Upper lobe of left lung (tissue), 6 donors: ENCODE results near the gene PABPN1L. TPM values are rescaled to one million over a fixed set of nuclear protein-coding genes. Genes with fewer than 3 reads are reported as not detected.

Experiments
- ATAC-seq, 2 donors: fragments of 200-7000 bp; cut with Tn5 transposase; one replicate each; pipeline ENCODE4 v1.9.1; 2022; ENCODE audit warnings: mild to moderate bottlenecking in 2 of 2, moderate library complexity in 2 of 2; ENCODE audit not compliant: low FRiP score in 2 of 2
- DNase-seq, 2 donors: peaks; one replicate each; pipeline ENCODE4 v3.0.0-alpha.2; 2019 to 2020
- H3K27ac ChIP-seq, 4 donors: fragments of 200-600 bp; sonication (generic); one replicate each; pipeline ENCODE4 v1.5.1; 2016 to 2019
- H3K27me3 ChIP-seq, 4 donors: fragments of 200-600 bp; sonication (generic); one replicate each; pipeline ENCODE4 v1.5.1; 2017 to 2019
- H3K36me3 ChIP-seq, 4 donors: fragments of 200-600 bp; sonication (generic); one replicate each; pipeline ENCODE4 v1.5.1; 2016 to 2019
- H3K4me1 ChIP-seq, 4 donors: fragments of 200-600 bp; sonication (generic); one replicate each; pipeline ENCODE4 v1.5.1; 2018 to 2019
- H3K4me3 ChIP-seq, 4 donors: fragments of 200-600 bp; sonication (generic); one replicate each; pipeline ENCODE4 v1.5.1; 2017 to 2019; ENCODE audit warnings: mild to moderate bottlenecking in 2 of 4, moderate library complexity in 1 of 4
- H3K9me3 ChIP-seq, 4 donors: fragments of 200-600 bp; sonication (generic); one replicate each; pipeline ENCODE4 v1.5.1; 2018 to 2019
- EP300 ChIP-seq, 4 donors: sonication (generic); formaldehyde crosslinking; IDR thresholded peaks; one replicate each; pipeline ENCODE4 v1.5.1; 2017; ENCODE audit warnings: antibody characterized with exemption in 4 of 4, control low read depth in 2 of 4
- POLR2A ChIP-seq, 4 donors: fragments of 450-650 bp; IDR thresholded peaks; one replicate each; pipeline ENCODE4 v1.5.1; 2016 to 2017; ENCODE audit warnings: antibody characterized with exemption in 4 of 4, mild to moderate bottlenecking in 2 of 4
- POLR2AphosphoS5 ChIP-seq, 2 donors: sonication (generic); formaldehyde crosslinking; IDR thresholded peaks; one replicate each; pipeline ENCODE4 v1.5.1; 2017; ENCODE audit warnings: antibody characterized with exemption in 2 of 2
- WGBS, 2 donors: methylation state at CpG; one replicate each; pipeline ENCODE4 v1.1.5; 2017 to 2018; 5-methylcytosine and 5-hydroxymethylcytosine counted together
- total RNA-seq, 6 donors: library from RNA; depleted of rRNA in 4 of 6; stranded (reverse); fragments of >200 nt in 4 of 6; gene quantifications; one replicate each; pipeline versions ENCODE4 v1.1.0 to v1.2.1, GENCODE V29; 2016 to 2021
- TF ChIP-seq, protein P1 (sequence below), 6 experiments: fragments of 450-650 bp in 4 of 6; fragments of 200-600 bp in 2 of 6; sonication (generic) in 2 of 6; IDR thresholded peaks; one replicate each; pipeline ENCODE4 v1.5.1; 2016 to 2019; ENCODE audit warnings: antibody characterized with exemption in 6 of 6
- donor health status: DM: no; HTN: no; CAD: no; lungs with moderate emphysema.
- donor health status: DM: no; HTN: yes; CAD: no; lungs with severe emphysema.

PABPN1L gene
- total RNA-seq, 6 donors from 2014 or later, result 0.20 TPM; not detected in 5

DNA sequence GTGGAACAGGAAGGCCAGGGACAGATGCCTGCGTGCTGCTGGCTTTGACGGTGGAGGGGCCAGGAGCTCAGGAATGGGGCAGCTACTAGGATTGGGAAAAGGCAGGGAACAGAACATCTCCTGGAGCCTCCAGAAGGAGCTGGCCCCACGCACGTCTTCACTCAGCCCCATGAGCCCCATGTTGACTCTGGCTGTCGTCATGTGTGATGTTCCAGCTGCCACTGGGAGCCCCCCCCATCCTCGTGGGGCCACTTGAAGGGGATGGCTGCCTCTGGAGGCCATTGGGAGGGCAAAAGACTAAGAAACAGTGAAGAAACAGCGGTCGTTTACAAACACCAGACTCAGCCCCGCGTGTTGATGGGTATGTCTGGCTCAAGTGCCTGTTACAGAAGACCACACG lies 36.2 kb downstream of the PABPN1L start:
- Histone ChIP-seq H3K27me3 (no peaks in the 10 kb centered on the region), H3K9me3 (no peaks in the 10 kb centered on the region), H3K27ac (peak overlapping the region in 2 of 4 donors; percentile 36 to 46), H3K4me1 (peaks cover 0 to 3% (median 0%) of the 10 kb centered on the region in 4 donors), H3K36me3 (peaks cover 0 to 55% (median 28%) of the 10 kb centered on the region in 4 donors), H3K4me3 (no peak overlapping the region)
- peak in 1 of 2 donors; percentile 23 for DNase-seq
- 55 to 79% methylated on average over 10 to 11 of the region's 11 CpGs for WGBS, 2 donors
- no peak for TF ChIP-seq POLR2A (IDR thresholded peaks at IDR 0.05)
- TF ChIP-seq POLR2AphosphoS5 (IDR thresholded peaks at IDR 0.05), result peak in 1 of 2 donors; percentile 77
- TF ChIP-seq EP300 (IDR thresholded peaks at IDR 0.05), result peak in 1 of 4 donors; percentile 20
- ATAC-seq, result no peak

DNA sequence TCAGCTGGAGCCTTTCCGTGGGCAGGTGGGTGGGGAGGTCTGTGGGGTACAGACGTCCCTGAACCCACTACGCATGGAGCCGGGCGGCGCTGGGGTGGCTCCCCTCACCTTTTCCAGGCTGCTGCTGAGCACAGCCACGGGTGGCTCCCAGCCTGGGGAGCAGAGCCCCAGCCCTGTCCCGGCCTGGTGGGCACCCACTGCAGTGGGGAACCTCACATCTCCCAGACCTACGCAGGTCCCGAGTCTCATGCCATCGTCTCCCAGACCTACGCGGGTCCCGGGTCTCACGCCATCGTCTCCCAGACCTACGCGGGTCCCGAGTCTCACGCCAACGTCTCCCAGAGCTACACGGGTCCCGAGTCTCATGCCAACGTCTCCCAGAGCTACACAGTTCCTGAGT lies 37.7 kb downstream of the PABPN1L start:
- Histone ChIP-seq H3K4me3 (no peak overlapping the region), H3K4me1 (peaks cover 0 to 3% (median 0%) of the 10 kb centered on the region in 4 donors), H3K9me3 (no peaks in the 10 kb centered on the region), H3K27ac (no peak overlapping the region), H3K27me3 (no peaks in the 10 kb centered on the region), H3K36me3 (peaks cover 0 to 53% (median 28%) of the 10 kb centered on the region in 4 donors)
- no peak for ATAC-seq
- peak in 1 of 2 donors; percentile 68 for DNase-seq
- TF ChIP-seq POLR2A (IDR thresholded peaks at IDR 0.05) (no peak), EP300 (IDR thresholded peaks at IDR 0.05) (no peak), POLR2AphosphoS5 (IDR thresholded peaks at IDR 0.05) (no peak)
- TF ChIP-seq, protein P1, sequence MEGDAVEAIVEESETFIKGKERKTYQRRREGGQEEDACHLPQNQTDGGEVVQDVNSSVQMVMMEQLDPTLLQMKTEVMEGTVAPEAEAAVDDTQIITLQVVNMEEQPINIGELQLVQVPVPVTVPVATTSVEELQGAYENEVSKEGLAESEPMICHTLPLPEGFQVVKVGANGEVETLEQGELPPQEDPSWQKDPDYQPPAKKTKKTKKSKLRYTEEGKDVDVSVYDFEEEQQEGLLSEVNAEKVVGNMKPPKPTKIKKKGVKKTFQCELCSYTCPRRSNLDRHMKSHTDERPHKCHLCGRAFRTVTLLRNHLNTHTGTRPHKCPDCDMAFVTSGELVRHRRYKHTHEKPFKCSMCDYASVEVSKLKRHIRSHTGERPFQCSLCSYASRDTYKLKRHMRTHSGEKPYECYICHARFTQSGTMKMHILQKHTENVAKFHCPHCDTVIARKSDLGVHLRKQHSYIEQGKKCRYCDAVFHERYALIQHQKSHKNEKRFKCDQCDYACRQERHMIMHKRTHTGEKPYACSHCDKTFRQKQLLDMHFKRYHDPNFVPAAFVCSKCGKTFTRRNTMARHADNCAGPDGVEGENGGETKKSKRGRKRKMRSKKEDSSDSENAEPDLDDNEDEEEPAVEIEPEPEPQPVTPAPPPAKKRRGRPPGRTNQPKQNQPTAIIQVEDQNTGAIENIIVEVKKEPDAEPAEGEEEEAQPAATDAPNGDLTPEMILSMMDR (IDR thresholded peaks at IDR 0.05), result no peak
- 88% methylated on average over 16 to 24 of the region's 24 CpGs for WGBS, 2 donors

DNA sequence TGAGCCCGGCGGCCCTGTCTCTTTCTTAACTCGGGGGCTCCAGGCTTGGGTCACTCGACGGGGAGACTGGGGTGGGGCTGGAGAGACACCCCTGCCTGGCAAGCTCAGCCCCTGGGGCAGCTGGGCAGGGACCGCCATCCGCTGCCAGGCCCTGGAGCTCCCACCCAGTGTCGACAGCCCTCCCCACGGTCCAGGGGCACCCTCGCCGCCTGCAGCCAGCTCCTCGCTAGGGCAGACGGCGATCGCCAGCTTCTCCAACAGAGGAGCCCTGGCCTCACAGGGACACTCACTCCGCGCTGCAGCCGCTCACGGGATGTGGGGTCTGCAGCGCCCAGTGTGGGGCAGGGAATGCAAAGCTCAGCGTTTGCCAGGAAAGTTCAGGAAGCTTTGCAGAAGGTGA lies 38.7 kb downstream of the PABPN1L start:
- TF ChIP-seq EP300 (IDR thresholded peaks at IDR 0.05) (no peak), POLR2A (IDR thresholded peaks at IDR 0.05) (no peak)
- DNase-seq (peak in 1 of 2 donors; percentile 65), ATAC-seq (no peak)
- WGBS, 2 donors, result 96% methylated on average over 3 to 21 of the region's 21 CpGs
- Histone ChIP-seq H3K4me3 (no peak overlapping the region), H3K4me1 (peaks cover 0 to 3% (median 0%) of the 10 kb centered on the region in 4 donors), H3K36me3 (peaks cover under 1 to 60% (median 32%) of the 10 kb centered on the region in 4 donors), H3K27me3 (no peaks in the 10 kb centered on the region), H3K27ac (no peak overlapping the region), H3K9me3 (no peaks in the 10 kb centered on the region)

DNA sequence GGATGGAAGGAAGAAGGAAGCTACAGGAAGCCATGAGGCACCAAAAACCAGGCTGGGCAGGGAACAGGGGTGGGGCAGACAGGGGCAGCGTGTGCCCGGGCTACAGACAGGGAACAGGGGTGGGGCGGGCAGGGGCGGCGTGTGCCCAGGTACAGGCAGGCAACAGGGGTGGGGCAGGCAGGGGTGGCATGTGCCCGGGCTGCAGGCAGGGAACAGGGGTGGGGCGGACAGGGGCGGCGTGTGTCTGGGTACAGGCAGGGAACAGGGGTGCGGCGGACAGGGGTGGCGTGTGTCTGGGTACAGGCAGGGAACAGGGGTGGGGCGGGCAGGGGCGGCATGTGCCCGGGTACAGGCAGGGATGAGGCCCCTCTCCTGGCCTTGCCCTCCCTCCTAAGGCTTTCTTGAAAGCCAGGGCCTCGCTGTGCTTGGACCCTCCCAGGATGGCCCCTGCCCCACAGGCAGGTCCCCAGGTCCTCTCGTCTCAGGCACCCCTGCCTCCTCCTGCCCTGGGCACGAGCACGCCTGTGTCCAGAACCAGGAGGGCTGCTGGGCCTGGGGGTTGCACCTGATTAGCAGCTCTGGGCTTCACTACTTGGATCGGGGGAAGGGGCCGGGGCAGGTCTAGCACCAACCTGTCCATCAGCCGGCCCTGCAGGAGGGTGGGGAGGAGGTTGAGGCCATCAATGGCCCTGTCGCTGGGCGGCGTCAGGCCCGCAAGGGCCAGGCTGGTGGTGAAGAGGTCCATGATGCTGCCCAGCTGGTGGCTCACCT lies 40.2 kb downstream of the PABPN1L start:
- Histone ChIP-seq H3K36me3 (peaks cover 8 to 75% (median 46%) of the 10 kb centered on the region in 4 donors), H3K9me3 (no peaks in the 10 kb centered on the region), H3K4me3 (no peak overlapping the region), H3K27me3 (no peaks in the 10 kb centered on the region), H3K27ac (no peak overlapping the region), H3K4me1 (peaks cover 0 to 3% (median 0%) of the 10 kb centered on the region in 4 donors)
- TF ChIP-seq, protein P1 (IDR thresholded peaks at IDR 0.05), result no peak
- TF ChIP-seq POLR2A (IDR thresholded peaks at IDR 0.05) (no peak), POLR2AphosphoS5 (IDR thresholded peaks at IDR 0.05) (no peak)
- DNase-seq (peak in 1 of 2 donors; percentile 57), ATAC-seq (no peak)
- 91 to 93% methylated on average over 20 to 26 of the region's 26 CpGs for WGBS, 2 donors

DNA sequence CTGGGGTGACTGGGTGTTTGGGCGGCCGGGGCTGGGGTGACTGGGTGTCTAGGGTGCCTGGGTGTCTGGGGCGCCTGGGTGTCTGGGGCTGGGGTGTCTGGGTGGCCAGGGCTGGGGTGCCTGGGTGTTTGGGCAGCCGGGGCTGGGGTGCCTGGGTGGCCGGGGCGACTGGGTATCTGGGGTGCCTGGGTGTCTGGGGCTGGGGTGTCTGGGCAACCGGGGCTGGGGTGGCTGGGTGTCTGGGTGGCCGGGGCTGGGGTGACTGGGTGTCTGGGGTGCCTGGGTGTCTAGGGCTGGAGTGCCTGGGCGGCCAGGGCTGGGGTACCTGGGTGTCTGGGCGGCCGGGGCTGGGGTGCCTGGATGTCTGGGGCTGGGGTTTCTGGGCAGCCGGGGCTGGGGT lies 41.3 kb downstream of the PABPN1L start:
- ATAC-seq (no peak), DNase-seq (no peak)
- Histone ChIP-seq H3K4me1 (peaks cover 0 to 3% (median 0%) of the 10 kb centered on the region in 4 donors), H3K4me3 (no peak overlapping the region), H3K27ac (no peak overlapping the region), H3K27me3 (no peaks in the 10 kb centered on the region), H3K36me3 (peaks cover 8 to 84% (median 53%) of the 10 kb centered on the region in 4 donors), H3K9me3 (no peaks in the 10 kb centered on the region)
- 97% methylated on average over 11 of the region's 12 CpGs; no CpG with 5 or more reads in 1 of the 2 donors for WGBS, 2 donors
- TF ChIP-seq EP300 (IDR thresholded peaks at IDR 0.05) (no peak), POLR2AphosphoS5 (IDR thresholded peaks at IDR 0.05) (no peak), POLR2A (IDR thresholded peaks at IDR 0.05) (no peak)
- TF ChIP-seq, protein P1 (IDR thresholded peaks at IDR 0.05), result no peak
